AG09319 (cell line): ENCODE measurements around the gene PAX6.

Source experiments
- DNase-seq: peaks from one replicate; pipeline ENCODE4 v3.0.0-alpha.2; 2010; ENCODE audit warnings: low read depth; ENCODE audit errors: extremely low read depth
- TF ChIP-seq, protein P1 (sequence below): IDR thresholded peaks from 2 replicates; pipeline ENCODE4 v1.5.1; 2011; ENCODE audit warnings: low read depth, mild to moderate bottlenecking, inconsistent platforms, low read length, moderate library complexity

Gene PAX6

DNA sequence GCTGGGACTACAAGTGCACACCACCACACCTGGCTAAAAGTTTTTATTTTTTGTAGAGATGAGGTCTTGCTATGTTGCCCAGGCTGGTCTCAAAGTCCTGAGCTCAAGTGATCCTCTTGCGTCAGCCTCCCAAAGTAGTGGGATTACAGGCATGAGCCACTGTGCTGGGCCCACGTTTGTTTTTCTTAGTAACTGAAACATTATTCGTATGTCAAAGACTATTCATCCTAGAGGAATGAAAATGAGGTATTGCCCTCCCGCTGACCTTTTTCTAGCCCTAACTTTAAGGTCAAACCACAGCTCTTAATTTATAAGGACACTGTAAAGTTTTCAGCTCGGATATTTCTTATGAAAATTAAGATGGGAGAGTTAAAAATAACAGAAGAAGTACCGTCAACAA is 33.2 kb upstream of the PAX6 start:
- TF ChIP-seq, protein P1, sequence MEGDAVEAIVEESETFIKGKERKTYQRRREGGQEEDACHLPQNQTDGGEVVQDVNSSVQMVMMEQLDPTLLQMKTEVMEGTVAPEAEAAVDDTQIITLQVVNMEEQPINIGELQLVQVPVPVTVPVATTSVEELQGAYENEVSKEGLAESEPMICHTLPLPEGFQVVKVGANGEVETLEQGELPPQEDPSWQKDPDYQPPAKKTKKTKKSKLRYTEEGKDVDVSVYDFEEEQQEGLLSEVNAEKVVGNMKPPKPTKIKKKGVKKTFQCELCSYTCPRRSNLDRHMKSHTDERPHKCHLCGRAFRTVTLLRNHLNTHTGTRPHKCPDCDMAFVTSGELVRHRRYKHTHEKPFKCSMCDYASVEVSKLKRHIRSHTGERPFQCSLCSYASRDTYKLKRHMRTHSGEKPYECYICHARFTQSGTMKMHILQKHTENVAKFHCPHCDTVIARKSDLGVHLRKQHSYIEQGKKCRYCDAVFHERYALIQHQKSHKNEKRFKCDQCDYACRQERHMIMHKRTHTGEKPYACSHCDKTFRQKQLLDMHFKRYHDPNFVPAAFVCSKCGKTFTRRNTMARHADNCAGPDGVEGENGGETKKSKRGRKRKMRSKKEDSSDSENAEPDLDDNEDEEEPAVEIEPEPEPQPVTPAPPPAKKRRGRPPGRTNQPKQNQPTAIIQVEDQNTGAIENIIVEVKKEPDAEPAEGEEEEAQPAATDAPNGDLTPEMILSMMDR: no peak
- DNase-seq: peak; percentile 8

DNA sequence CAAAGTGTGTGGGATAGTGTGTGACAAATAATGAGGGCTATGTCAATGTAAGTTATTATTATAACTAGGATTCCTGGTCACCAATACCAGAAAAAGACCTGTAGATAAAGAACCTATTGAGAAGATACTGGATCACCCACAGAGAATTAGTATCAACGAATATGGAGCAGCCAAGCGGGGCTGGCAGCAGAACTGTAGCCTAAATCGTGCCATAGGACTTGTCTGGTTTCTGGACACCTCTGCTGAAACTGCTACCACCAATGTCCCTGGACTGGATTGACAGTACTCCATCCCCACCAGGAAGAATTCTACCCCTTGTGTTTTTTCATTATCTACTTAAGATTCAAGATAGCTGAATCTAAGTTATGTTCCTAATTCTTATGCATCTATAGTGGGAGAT is 30.3 kb upstream of the PAX6 start:
- TF ChIP-seq, protein P1: no peak
- DNase-seq: no peak

DNA sequence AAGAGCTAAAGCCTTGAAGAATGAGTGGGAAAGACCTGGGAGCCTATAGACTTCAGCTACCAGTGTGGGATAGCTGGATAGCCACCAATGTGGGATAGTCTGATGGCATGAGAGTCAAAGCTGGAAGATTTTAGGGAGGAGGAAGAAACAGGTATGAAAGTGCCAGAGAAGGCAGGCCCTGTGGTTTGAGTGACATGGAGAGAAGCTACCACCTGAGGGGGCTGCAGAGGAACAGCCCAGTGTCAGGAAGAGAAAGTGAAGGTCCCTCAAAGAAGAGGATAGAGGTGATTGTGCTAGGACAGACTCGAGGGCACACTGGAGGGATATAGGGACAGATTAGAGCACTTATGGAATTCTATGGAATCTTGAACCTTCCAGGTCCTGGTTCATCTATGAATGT is 23.1 kb upstream of the PAX6 start:
- TF ChIP-seq, protein P1: no peak
- no peak for DNase-seq

DNA sequence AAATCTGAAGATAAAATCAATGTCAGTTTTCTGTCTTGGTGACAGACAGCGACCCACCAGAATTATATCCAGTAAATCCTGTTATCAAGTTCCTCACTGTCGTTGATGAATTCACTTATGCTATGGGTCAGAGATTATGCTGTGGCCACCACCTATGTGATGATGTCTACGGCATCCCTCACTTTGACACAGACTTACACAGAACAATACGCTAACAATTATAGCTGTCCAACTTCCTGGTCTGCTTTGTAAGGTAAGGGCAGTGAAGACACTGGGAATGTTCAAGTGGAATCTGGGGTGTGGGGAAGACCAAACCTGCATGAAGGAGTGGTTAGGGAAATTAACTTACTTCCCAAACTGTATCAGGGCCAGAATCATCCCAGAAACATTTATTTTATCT is 19.3 kb upstream of the PAX6 start:
- TF ChIP-seq, protein P1: no peak
- DNase-seq: no peak

DNA sequence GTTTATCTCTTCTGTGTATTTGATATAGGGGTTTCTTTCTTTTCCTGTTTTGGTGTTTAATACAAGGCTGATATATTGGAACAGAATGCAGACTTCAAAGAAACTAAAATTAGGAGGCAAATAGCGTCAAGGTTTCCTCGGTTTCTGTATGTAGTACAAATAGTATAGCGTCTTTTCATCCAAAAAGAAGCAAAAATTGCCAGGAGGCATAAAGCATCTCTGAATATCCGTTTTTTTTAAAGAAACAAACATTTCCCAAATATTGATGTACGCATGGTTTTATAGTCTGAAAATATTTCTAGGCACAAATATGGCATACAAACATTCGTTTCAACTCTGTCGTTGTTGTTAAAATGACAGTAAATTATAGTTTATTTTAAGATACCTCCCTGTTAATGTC is 17.1 kb upstream of the PAX6 start:
- TF ChIP-seq, protein P1: no peak
- no peak for DNase-seq

DNA sequence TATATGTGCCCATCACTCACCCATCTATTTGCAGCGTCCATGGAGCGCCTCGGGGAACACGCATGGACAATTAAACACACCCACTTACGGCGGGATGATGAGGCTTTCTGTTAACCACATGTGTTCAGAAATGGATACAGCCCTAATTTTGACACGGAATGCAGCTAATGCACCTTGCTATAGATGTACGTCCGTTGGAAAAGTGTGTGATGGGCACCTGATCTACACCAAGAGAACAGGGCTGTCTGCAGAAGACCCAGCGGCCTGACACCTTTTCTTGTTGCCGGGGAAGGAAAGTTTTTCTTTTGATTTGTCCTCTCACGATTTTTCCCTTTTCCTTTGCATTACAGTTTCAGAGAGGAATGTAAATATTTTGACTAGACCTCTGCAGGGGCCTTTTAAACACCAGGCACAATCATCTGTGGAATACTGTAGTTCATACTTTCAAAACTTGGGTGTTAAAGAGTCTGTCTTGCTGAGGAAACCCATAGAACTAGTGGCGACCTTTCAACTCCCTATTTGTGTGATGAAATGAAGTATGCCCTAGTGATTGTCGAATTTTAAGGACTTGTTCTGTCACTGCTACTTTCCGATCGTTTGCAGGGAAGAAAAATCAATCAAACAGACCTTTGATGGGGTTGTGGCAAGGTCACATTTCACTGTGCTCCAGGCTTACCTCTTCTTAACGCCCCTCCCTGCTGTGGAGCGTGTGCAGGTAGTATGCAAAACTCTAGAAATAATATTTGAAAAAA is 16.5 kb upstream of the PAX6 start:
- TF ChIP-seq, protein P1: no peak
- no peak for DNase-seq

DNA sequence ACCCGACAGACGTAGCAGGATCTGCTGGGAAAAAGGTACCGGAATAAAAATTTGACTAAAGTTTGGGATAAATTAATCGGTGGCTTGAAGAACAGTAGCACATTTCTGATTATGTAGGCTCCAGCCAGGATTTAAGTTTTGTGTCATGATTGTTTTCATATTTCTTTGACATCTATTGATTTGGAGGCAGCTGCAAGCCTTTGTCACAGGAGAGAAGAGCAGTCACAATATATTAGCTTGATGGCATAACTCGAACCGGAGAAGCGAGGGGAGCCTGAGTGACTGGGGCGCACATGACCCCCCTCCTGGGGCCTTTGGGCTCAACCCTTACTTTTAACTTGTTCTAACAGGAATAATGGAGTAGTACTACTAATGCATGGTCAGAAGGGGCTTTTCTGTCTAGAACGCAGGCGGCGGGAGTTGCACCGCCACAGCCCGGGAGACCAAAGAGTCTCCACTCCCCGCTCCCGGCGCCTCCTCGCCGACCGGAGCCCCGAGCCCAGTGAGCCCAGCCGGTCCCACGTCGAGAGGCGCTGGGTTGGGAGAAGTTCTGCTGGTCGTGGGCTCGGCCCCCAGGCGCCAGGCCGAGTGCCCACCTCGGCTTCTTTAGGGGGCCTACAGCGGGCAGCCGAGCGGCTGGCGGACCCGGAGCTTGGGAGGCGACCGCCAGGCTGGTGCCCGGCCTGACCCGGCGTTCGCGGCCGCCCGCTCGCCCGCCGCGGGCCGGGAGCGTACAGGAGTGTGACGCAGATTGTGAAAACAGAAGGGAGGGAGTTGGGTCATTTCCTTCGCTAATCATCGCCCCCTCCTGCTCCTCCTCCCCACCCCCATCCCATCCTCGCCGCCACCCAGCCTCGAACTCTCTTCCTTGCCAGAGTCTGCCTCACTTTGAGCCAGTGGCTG is 15.7 kb upstream of the PAX6 start:
- DNase-seq: no peak

More for the DNA sequence above, 15.7 kb upstream of the PAX6 start:
- TF ChIP-seq, protein P1: no peak
